HUES64 (cell line): Measurements from ENCODE around the gene RNF217.

Experiments used
- H3K27ac ChIP-seq: 2 replicates; pipeline ENCODE4 v1.7.0; 2013; ENCODE audit warnings: low read depth, low read length, inconsistent platforms
- H3K27me3 ChIP-seq: 2 replicates; pipeline ENCODE4 v1.6.1; 2013; ENCODE audit warnings: mild to moderate bottlenecking, low read length; ENCODE audit not compliant: insufficient read depth
- H3K36me3 ChIP-seq: 2 replicates; pipeline ENCODE4 v1.6.1; 2013; ENCODE audit warnings: mild to moderate bottlenecking, low read length; ENCODE audit not compliant: insufficient read depth
- H3K4me1 ChIP-seq: 2 replicates; pipeline ENCODE4 v1.6.1; 2013; ENCODE audit warnings: mild to moderate bottlenecking, low read length, moderate library complexity; ENCODE audit not compliant: insufficient read depth
- H3K4me3 ChIP-seq: 2 replicates; pipeline ENCODE4 v1.5.1; 2013; ENCODE audit warnings: mild to moderate bottlenecking, low read length, moderate library complexity
- H3K9ac ChIP-seq: 2 replicates; pipeline ENCODE4 v1.6.1; 2013; ENCODE audit warnings: mild to moderate bottlenecking, low read depth, low read length
- H3K9me3 ChIP-seq: 2 replicates; pipeline ENCODE4 v1.6.1; 2013; ENCODE audit warnings: low read depth, low read length; ENCODE audit not compliant: insufficient read depth
- WGBS: fragments of 150-250, 120-280 bp; methylation state at CpG from one replicate; pipeline ENCODE4 v1.1.7; 2013; ENCODE audit warnings: missing lambda C conversion rate; 5-methylcytosine and 5-hydroxymethylcytosine counted together

Gene RNF217

DNA sequence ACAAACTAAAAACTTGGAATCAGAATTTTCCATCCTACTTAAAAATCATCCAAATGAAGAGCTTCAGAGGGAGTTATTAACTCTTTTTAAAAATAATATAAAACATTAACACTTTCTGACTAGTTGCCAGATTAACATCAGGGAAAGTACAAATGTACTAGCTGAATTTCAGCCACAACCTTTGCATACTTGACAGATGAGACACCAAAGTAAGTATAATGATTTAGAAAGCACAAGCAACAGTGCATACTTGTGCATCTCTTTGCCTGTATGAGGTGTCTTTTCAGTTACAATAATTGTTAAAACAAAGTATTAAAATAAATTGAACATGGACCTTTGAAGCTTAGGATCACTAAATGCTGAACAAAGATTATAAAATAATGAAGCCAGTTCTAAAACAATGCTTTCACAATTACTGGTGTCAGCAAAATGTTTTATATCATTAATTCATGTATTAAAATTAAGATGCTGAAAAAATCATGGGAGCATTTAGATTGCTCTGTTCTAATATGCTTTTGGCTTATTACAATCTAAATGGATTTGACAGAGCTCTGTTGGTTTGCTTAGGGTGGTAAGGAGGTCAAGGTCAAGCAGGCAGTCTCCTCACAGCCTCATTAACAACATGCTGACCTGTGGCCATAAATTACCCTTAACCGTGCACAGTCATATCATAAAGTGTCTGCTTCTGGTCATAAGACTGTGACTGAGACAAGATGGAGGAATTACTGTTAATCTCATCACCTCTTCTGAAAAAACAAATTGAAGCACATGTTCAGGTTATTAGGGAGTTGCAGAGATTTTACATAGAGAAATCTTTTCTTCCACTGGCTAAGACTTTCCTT, 15.1 kb downstream of the RNF217 start:
- Histone ChIP-seq H3K4me3 (no peak overlapping the region), H3K27ac (no peak overlapping the region), H3K36me3 (peaks cover 22% of the 10 kb centered on the region), H3K9me3 (peaks cover 22% of the 10 kb centered on the region), H3K4me1 (peaks cover 15% of the 10 kb centered on the region), H3K9ac (no peak overlapping the region), H3K27me3 (no peaks in the 10 kb centered on the region)
- 90% methylated on average over 1 of the region's 1 CpG for WGBS

DNA sequence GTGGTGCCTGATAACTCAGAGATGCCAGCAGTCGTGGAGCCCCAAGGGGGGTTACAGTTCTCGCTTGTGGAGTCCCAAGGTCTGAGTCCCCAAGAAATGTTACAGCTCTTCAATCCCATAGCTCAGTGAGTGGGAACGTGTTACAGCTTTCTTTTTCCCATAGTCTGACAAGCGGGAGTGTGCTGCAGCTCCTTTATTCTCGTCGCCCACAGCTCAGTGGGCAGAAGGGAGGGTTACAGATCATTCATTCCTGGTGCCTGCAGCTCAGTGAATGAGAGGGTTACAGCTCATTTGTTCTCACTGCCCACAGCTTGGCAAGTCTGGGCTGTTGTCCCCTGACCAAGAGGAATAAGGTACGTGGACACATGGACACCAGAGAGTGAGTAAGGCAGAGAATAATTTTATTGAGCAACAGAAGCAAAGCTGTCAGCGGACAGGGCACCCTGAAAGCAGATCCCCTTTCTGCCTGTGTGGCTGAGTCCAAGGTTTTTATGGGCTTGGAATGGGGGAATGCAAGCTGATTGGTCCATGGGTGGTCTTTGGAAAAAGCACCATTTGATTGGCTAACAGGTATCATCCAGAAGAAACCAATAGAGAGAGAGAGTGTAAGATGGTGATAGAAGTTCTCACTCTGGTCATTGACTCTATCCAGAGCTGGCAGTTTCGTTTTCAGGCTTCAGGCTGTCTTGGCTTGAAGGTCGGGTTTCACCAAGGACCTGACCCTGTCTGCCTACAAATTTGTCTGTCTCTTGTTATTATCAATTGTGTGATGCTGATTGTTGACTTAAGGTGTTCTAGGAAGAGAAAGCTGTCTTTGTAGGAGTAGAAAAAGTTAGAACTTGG, 16.4 kb downstream of the RNF217 start:
- H3K36me3 ChIP-seq: peaks cover 22% of the 10 kb centered on the region
- H3K9ac ChIP-seq: no peak overlapping the region
- 97% methylated on average over 10 of the region's 10 CpGs for WGBS
- peaks cover 22% of the 10 kb centered on the region for H3K9me3 ChIP-seq
- no peaks in the 10 kb centered on the region for H3K27me3 ChIP-seq
- no peak overlapping the region for H3K4me3 ChIP-seq
- H3K27ac ChIP-seq: no peak overlapping the region
- H3K4me1 ChIP-seq: peaks cover 15% of the 10 kb centered on the region

DNA sequence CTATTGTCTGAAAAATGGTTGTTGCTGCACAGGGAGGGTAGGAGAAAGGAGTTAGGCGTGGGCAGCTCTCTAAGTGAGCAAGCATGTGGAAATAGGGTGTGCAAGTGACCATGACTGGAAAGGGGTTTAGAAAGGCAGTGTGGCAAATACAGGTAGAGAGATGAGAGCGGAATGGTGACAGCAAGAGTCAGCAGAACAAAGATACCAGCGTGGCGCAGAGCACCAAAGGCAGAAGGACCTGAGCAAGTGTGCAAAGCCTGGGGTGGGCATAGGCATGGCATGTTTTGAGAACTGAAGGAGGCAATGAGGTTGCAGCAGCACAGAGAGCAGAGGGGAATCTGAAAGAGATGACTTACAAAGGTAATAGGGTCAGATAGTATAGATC, 17.0 kb downstream of the RNF217 start:
- Histone ChIP-seq H3K9ac (no peak overlapping the region), H3K9me3 (peaks cover 22% of the 10 kb centered on the region), H3K4me1 (peaks cover 15% of the 10 kb centered on the region), H3K27me3 (no peaks in the 10 kb centered on the region), H3K27ac (no peak overlapping the region), H3K36me3 (peaks cover 22% of the 10 kb centered on the region), H3K4me3 (no peak overlapping the region)
- WGBS: 94% methylated on average over 4 of the region's 4 CpGs

DNA sequence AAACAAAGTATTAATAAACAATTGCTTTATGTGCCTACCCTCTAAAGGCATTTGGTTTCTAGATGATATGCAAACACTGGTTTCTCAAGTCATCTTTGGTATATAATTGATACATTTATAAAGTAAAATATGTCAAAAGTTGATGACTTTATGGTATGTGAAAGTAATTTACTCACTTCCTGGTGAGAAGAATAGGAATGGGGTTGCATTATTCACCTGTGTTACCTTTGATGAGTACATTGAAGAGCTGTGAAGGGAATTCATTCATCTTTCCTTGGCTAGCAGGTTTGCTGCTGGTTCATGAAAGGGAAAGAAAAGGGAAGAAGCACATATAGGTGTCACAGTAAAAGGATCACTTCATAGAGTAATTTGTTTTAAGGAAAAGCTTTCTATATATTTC, 20.4 kb downstream of the RNF217 start:
- H3K36me3 ChIP-seq: peaks cover 15% of the 10 kb centered on the region
- H3K27me3 ChIP-seq: no peaks in the 10 kb centered on the region
- H3K27ac ChIP-seq: no peak overlapping the region
- H3K9ac ChIP-seq: no peak overlapping the region
- H3K9me3 ChIP-seq: peaks cover 18% of the 10 kb centered on the region
- H3K4me1 ChIP-seq: peaks cover 15% of the 10 kb centered on the region
- H3K4me3 ChIP-seq: no peak overlapping the region

DNA sequence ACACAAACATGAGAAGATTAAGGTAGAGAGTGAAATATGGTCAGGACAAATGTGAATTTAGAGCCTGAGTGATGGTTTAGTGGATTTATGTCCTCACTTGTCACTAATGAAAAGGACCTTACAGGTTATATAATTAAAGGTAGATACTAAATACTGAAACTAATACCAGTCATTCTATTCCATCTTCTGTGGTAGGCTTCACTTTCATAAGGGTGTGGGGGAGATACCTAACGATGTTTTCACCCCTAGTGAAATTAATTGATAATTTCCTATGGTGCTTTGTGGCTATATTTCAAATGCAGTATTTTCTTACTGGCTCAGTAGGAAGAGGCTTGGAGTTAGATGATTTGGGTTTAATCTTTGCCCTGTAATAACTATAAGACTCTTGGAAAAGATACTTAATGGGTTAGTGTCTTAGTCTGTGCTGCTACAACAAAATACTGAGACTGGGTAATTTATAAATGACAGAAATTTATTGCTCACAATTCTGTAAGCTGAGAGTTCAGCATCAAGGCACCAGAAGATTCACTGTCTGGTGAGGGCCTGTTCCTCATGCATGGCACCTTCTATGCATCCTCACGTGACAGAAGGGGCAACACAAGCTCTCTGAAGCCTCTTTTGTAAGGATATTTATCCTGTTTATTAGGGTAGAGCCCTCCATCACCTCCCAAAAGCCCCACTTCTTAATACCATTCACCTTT, 21.3 kb downstream of the RNF217 start:
- H3K9ac ChIP-seq: no peak overlapping the region
- H3K27ac ChIP-seq: no peak overlapping the region
- WGBS: 94% methylated on average over 1 of the region's 2 CpGs
- peaks cover 15% of the 10 kb centered on the region for H3K4me1 ChIP-seq
- no peaks in the 10 kb centered on the region for H3K27me3 ChIP-seq
- H3K4me3 ChIP-seq: no peak overlapping the region
- peaks cover 13% of the 10 kb centered on the region for H3K9me3 ChIP-seq
- peaks cover 7% of the 10 kb centered on the region for H3K36me3 ChIP-seq

DNA sequence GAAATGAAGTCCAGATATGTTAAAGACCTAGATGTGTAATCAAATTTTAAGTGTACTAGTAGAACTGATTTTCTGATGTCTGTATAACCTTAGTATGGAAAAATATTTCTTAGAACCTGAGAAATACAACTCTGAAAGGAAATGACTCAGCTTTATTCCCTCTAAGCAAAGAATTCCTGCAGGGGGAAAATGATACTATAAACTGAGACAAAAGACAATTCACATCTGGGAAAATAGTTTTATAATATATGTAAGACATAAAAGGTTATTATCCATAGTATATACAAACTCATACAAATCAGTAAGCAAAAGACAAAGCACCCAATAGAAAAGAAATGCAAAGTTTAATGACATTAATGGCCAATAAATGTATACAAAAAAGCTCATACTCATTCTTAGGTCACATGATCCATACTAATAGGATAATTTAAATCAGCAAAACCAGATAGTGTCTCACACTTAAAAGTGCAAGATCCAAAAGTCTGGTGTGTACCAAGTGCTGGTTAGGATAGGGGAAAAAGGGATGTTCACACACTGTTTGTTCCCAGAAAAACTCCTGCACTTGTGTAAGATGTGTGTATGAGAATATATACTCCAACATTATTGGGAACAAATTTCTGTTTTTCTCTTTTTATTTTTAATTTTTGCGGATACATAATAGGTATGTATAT, 22.6 kb downstream of the RNF217 start:
- H3K4me1 ChIP-seq: peaks cover 15% of the 10 kb centered on the region
- H3K36me3 ChIP-seq: no peaks in the 10 kb centered on the region
- no peak overlapping the region for H3K9ac ChIP-seq
- no CpG with 5 or more reads among the region's 1 CpG for WGBS
- no peak overlapping the region for H3K4me3 ChIP-seq
- H3K27ac ChIP-seq: no peak overlapping the region
- no peaks in the 10 kb centered on the region for H3K27me3 ChIP-seq
- 0 out of 2 replicates have a peak, but pooled peaks cover 3% of the 10 kb centered on the region for H3K9me3 ChIP-seq

DNA sequence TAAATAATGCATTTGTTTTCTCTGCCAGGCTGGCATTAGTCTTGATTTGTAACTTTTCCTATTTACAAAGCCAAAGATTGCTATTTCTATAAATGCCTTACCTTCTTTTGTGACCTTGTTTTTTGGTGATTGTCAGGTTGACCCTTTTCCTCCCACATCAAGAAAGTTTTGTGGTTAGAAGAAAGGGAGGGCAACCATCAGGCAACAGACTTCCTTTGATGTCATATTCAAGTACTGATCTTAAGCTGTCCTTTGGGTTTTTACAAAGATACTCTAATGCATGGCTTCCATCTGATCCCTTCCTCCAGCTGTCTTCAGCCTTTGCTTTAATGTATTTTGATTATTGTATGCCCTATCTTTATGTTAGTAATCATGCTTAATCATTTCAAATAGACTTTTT, 23.9 kb downstream of the RNF217 start:
- Histone ChIP-seq H3K9ac (no peak overlapping the region), H3K27me3 (no peaks in the 10 kb centered on the region), H3K27ac (no peak overlapping the region), H3K9me3 (0 out of 2 replicates have a peak, but pooled peaks cover 3% of the 10 kb centered on the region), H3K36me3 (no peaks in the 10 kb centered on the region), H3K4me1 (peaks cover 5% of the 10 kb centered on the region), H3K4me3 (no peak overlapping the region)

DNA sequence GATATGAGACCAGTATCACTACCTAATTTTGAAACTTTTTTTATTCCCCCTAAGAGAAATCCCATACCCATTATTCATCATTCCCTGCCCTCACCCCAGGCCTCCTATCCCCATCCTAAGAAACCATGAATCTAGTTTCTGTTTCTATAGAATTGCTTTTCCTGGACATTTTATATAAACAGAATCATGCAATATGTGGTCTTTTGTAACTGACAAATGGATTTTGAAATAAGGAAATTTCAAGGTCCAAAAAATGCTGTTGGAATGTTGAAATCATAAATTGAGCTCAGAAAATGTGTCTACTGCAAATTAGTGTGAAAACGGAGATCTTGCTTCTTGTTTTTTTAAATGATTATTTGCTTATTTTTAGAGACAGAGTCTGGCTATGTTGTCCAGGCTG, 25.1 kb downstream of the RNF217 start:
- H3K36me3 ChIP-seq: no peaks in the 10 kb centered on the region
- no peak overlapping the region for H3K27ac ChIP-seq
- H3K4me1 ChIP-seq: no peaks in the 10 kb centered on the region
- no peaks in the 10 kb centered on the region for H3K27me3 ChIP-seq
- no peak overlapping the region for H3K9ac ChIP-seq
- no peak overlapping the region for H3K4me3 ChIP-seq
- 0 out of 2 replicates have a peak, but pooled peaks cover 3% of the 10 kb centered on the region for H3K9me3 ChIP-seq
- WGBS: 96% methylated on average over 1 of the region's 1 CpG

DNA sequence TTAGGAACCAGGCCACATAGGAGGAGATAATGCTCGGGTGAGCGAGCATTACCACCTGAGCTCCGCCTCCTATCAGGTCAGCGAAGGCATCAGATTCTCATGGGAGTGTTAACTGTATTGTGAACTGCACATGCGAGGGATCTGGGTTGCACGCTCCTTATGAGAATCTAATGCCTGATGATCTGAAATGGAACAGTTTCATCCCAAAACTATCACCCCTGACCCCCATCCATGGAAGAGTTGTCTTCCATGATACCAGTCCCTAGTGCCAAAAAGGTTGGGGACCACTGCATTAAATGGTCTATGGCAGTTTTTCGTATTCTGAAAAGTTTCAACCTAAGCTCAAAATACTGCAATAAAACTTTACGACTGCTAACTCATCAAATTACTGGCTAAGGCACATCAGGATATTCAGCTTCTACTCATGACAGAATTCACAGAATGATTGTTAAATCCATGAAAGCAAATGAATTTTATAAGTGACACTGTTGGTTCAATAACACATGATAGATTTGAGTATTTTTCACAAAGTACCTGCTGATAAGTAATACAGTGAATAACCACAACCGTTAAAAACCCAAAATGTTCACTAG, 25.9 kb downstream of the RNF217 start:
- Histone ChIP-seq H3K36me3 (no peaks in the 10 kb centered on the region), H3K27me3 (no peaks in the 10 kb centered on the region), H3K27ac (no peak overlapping the region), H3K4me3 (no peak overlapping the region), H3K9ac (no peak overlapping the region), H3K9me3 (0 out of 2 replicates have a peak, but pooled peaks cover 3% of the 10 kb centered on the region), H3K4me1 (no peaks in the 10 kb centered on the region)
- WGBS: 95% methylated on average over 9 of the region's 9 CpGs

DNA sequence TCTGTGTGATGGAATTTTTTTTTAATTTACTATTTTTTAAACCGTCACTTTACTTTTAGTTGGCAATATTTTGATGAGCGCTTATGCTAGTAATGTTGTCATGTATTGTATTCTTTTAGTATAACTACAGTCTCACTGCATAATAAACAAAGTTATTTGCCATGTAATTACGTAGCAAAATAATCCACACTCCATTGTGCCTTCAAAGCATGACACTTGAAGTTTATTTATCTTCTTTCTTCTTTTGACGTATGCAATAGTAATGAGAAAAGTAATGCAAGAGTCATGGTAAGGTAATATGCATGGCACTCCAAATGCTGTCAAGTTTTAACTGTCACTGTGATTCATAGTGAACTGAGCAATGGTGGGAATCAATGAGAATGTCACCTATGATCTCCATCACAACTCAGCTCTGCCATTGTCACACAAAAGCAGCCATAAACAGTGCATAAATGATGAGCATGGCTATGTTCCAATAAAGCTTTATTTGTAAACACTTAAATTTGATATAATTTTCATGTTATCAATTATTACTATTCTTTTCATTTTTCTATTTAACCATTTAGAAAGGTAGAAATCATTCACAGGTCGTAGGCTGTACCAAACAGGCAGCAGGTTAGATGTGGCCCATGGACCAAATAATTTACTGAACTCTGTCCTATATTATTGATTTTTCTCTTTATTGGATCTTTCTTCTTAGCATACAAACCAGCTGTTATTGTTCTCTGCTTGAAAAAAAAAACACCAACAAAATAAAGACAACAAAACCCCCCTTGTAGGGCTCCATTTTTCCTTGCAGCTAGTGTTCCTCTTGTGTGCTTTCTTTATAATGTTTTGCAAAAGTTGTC, 27.1 kb downstream of the RNF217 start:
- Histone ChIP-seq H3K4me1 (peaks cover 4% of the 10 kb centered on the region; the same call in 1 of the 2 replicates), H3K27ac (no peak overlapping the region), H3K36me3 (no peaks in the 10 kb centered on the region), H3K9me3 (0 out of 2 replicates have a peak, but pooled peaks cover 3% of the 10 kb centered on the region), H3K9ac (no peak overlapping the region), H3K4me3 (no peak overlapping the region), H3K27me3 (no peaks in the 10 kb centered on the region)
- WGBS: 100% methylated on average over 2 of the region's 5 CpGs
